GM12878 (cell line): ENCODE data around the gene APEX1. TPM values are rescaled to one million over a fixed set of nuclear protein-coding genes. Genes with fewer than 3 reads are reported as not detected.
A peak's percentile ranks its signal among the peaks of the same experiment; 100 is the strongest.

Experiments
- GATAD2B ChIP-seq: fragments of 450-650 bp; conservative IDR thresholded peaks from 2 replicates; pipeline ENCODE4 v1.6.1; 2017; ENCODE audit warnings: low read depth, mild to moderate bottlenecking, moderate library complexity
- HDAC6 ChIP-seq: fragments of 200-600 bp; sonication (generic); IDR thresholded peaks from one replicate; pipeline ENCODE4 v1.8.0; 2017; ENCODE audit warnings: antibody characterized with exemption; ENCODE audit not compliant: unreplicated experiment
- KAT2A ChIP-seq: conservative IDR thresholded peaks from 2 replicates; pipeline ENCODE4 v1.6.1; 2011; ENCODE audit warnings: low read depth, low read length; ENCODE audit not compliant: control insufficient read depth
- MEF2A ChIP-seq: IDR thresholded peaks from 2 replicates; pipeline ENCODE4 v1.6.1; 2011; ENCODE audit warnings: low read depth, mild to moderate bottlenecking, low read length, moderate library complexity; ENCODE audit not compliant: insufficient read depth
- MYB ChIP-seq: fragments of 150-350 bp; IDR thresholded peaks from 2 replicates; pipeline ENCODE4 v1.6.1; 2014; ENCODE audit warnings: mild to moderate bottlenecking, low read depth, low read length, borderline replicate concordance
- NFYA ChIP-seq: IDR thresholded peaks from 2 replicates; pipeline ENCODE4 v1.6.1; 2011; ENCODE audit warnings: low read depth, mild to moderate bottlenecking, low read length, improper control_type of control experiment, borderline replicate concordance
- POLR2A ChIP-seq: IDR thresholded peaks from 2 replicates; pipeline ENCODE4 v1.6.1; 2011; ENCODE audit warnings: low read depth, mild to moderate bottlenecking, low read length
- POLR2AphosphoS2 ChIP-seq: IDR thresholded peaks from 2 replicates; pipeline ENCODE4 v1.6.1; 2011; ENCODE audit warnings: low read depth, mild to moderate bottlenecking, low read length, improper control_type of control experiment, moderate library complexity
- SIN3A ChIP-seq: IDR thresholded peaks from 2 replicates; pipeline ENCODE4 v1.6.1; 2012; ENCODE audit warnings: low read depth, low read length, improper control_type of control experiment
- SPI1 ChIP-seq: IDR thresholded peaks from 2 replicates; pipeline ENCODE4 v1.6.1; 2011; ENCODE audit warnings: low read depth, mild to moderate bottlenecking, low read length, moderate library complexity, borderline replicate concordance; ENCODE audit not compliant: insufficient read depth
- STAT1 ChIP-seq: fragments of 450-650 bp; conservative IDR thresholded peaks from 2 replicates; pipeline ENCODE4 v1.6.1; 2014; ENCODE audit warnings: antibody characterized with exemption, mild to moderate bottlenecking
- STAT3 ChIP-seq: IDR thresholded peaks from 2 replicates; pipeline ENCODE4 v1.6.1; 2011; ENCODE audit warnings: low read depth, low read length, improper control_type of control experiment
- ZBED1 ChIP-seq: IDR thresholded peaks from 2 replicates; pipeline ENCODE4 v1.6.1; 2016; ENCODE audit warnings: borderline replicate concordance
- ZNF274 ChIP-seq: IDR thresholded peaks from one replicate; pipeline ENCODE4 v1.8.0; 2011; ENCODE audit not compliant: insufficient read length, insufficient read depth
- polyA plus RNA-seq, 11 experiments: library from polyadenylated mRNA; depleted of rRNA in 4 of 11; unstranded in 6 of 11; stranded (reverse) in 5 of 11; fragments of >200 nt; fragmentation: Nextera tagmentation in 4 of 11; fragmentation: Illumina TruSeq in 1 of 11; extraction: Ambion mirVana in 4 of 11; extraction: Trizol in 1 of 11; gene quantifications; 1 replicate in 1 of 11; 2 replicates in 10 of 11; pipeline versions ENCODE4 v1.2.1 to v1.2.3, GENCODE V29; 2011 to 2016; ENCODE audit warnings: inconsistent platforms in 2 of 11, missing spikeins in 2 of 11, low read depth in 1 of 11
- total RNA-seq, 4 experiments: library from RNA; depleted of rRNA in 3 of 4; stranded (reverse); fragments of >200 nt in 3 of 4; fragmentation: Illumina TruSeq in 1 of 4; extraction: Trizol in 1 of 4; gene quantifications; 2 replicates each; pipeline versions ENCODE4 v1.2.1 to v1.2.3, GENCODE V29; 2013 to 2021
- TF ChIP-seq, protein P1 (sequence below): fragments of 450-650 bp; IDR thresholded peaks from 2 replicates; pipeline ENCODE4 v1.6.1; 2017; ENCODE audit warnings: borderline replicate concordance
- TF ChIP-seq, protein P2 (sequence below): fragments of 450-650 bp; conservative IDR thresholded peaks from 2 replicates; pipeline ENCODE4 v1.6.1; 2017; ENCODE audit warnings: mild to moderate bottlenecking, moderate library complexity
- TF ChIP-seq, protein P3 (sequence below): IDR thresholded peaks from 2 replicates; pipeline ENCODE4 v1.6.1; 2011; ENCODE audit warnings: borderline replicate concordance, low read depth, mild to moderate bottlenecking, moderate library complexity, low read length; ENCODE audit not compliant: insufficient read depth, poor library complexity, severe bottlenecking
- TF ChIP-seq, protein P4 (sequence below): IDR thresholded peaks from 2 replicates; pipeline ENCODE4 v1.6.1; 2012; ENCODE audit warnings: low read length, inconsistent platforms
- TF ChIP-seq, protein P5 (sequence below): IDR thresholded peaks from 2 replicates; pipeline ENCODE4 v1.6.1; 2012; ENCODE audit warnings: low read depth, low read length, improper control_type of control experiment

Gene APEX1
- total and polyA plus RNA-seq, 10 of the 15 experiments (the other 5 are each of a cell fraction or from before 2014, with no cell fraction given) = 115 to 407 (median 300) TPM

DNA sequence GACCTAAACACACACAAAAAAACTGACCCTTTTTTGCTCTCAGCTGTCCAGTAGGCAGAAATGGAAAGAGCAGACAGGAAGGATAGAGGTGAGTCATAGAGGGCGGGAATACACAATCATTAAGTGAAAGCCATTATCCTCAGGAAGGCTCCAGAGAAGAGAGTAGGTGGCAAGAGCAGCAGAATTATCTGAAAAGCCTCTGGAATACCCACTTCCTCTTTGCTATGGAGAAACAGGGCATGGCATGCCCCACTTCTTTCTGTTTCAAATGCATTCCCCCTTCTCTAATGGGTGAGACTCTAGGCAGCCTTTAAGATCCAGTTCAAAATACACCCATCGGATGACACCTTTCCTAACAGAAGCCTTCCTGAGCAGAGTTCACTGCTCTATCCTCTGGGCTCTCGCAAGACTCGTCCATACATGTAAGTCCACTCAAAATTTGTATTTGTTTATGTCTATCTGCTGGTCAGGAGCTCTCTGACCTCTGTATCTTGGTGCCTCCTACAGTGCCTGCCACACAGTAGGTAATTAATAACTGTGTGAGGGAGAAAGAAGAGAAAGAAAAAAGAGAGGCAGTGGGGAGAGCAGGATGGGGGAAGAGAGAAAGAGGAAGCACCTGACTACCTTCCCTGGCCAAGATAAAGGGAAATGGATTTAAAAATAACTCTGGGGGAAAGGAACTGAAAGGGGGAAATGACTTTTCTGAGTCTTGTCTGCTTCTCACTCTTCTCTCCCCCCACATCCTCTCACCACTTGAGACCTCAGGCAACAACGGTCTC is 27.6 kb upstream of the APEX1 start (continued):
- TF ChIP-seq, protein P1, sequence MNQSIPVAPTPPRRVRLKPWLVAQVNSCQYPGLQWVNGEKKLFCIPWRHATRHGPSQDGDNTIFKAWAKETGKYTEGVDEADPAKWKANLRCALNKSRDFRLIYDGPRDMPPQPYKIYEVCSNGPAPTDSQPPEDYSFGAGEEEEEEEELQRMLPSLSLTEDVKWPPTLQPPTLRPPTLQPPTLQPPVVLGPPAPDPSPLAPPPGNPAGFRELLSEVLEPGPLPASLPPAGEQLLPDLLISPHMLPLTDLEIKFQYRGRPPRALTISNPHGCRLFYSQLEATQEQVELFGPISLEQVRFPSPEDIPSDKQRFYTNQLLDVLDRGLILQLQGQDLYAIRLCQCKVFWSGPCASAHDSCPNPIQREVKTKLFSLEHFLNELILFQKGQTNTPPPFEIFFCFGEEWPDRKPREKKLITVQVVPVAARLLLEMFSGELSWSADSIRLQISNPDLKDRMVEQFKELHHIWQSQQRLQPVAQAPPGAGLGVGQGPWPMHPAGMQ = no peak
- TF ChIP-seq ZNF274 (no peak), SIN3A (no peak), NFYA (no peak), ZBED1 (0 out of 2 replicates have a peak, but pooled peaks have one; percentile 62), POLR2A (no peak), POLR2AphosphoS2 (no peak), SPI1 (peak; percentile 95), KAT2A (no peak), STAT1 (no peak), MYB (peak; percentile 47; the same call in 1 of the 2 replicates), MEF2A (peak; percentile 97), GATAD2B (peak; percentile 58; the same call in 1 of the 2 replicates), STAT3 (no peak), HDAC6 (no peak)
- TF ChIP-seq, protein P2, sequence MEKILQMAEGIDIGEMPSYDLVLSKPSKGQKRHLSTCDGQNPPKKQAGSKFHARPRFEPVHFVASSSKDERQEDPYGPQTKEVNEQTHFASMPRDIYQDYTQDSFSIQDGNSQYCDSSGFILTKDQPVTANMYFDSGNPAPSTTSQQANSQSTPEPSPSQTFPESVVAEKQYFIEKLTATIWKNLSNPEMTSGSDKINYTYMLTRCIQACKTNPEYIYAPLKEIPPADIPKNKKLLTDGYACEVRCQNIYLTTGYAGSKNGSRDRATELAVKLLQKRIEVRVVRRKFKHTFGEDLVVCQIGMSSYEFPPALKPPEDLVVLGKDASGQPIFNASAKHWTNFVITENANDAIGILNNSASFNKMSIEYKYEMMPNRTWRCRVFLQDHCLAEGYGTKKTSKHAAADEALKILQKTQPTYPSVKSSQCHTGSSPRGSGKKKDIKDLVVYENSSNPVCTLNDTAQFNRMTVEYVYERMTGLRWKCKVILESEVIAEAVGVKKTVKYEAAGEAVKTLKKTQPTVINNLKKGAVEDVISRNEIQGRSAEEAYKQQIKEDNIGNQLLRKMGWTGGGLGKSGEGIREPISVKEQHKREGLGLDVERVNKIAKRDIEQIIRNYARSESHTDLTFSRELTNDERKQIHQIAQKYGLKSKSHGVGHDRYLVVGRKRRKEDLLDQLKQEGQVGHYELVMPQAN = no peak
- TF ChIP-seq, protein P3, sequence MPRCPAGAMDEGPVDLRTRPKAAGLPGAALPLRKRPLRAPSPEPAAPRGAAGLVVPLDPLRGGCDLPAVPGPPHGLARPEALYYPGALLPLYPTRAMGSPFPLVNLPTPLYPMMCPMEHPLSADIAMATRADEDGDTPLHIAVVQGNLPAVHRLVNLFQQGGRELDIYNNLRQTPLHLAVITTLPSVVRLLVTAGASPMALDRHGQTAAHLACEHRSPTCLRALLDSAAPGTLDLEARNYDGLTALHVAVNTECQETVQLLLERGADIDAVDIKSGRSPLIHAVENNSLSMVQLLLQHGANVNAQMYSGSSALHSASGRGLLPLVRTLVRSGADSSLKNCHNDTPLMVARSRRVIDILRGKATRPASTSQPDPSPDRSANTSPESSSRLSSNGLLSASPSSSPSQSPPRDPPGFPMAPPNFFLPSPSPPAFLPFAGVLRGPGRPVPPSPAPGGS = peak; percentile 54
- TF ChIP-seq, protein P4, sequence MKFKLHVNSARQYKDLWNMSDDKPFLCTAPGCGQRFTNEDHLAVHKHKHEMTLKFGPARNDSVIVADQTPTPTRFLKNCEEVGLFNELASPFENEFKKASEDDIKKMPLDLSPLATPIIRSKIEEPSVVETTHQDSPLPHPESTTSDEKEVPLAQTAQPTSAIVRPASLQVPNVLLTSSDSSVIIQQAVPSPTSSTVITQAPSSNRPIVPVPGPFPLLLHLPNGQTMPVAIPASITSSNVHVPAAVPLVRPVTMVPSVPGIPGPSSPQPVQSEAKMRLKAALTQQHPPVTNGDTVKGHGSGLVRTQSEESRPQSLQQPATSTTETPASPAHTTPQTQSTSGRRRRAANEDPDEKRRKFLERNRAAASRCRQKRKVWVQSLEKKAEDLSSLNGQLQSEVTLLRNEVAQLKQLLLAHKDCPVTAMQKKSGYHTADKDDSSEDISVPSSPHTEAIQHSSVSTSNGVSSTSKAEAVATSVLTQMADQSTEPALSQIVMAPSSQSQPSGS = peak; percentile 76; the same call in 1 of the 2 replicates
- TF ChIP-seq, protein P5, sequence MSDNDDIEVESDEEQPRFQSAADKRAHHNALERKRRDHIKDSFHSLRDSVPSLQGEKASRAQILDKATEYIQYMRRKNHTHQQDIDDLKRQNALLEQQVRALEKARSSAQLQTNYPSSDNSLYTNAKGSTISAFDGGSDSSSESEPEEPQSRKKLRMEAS = no peak
